ENCODE results near the gene AADACL2. TPM values are rescaled to one million over a fixed set of nuclear protein-coding genes. Genes with fewer than 3 reads are reported as not detected.
"Not testable (repeated sequence)": the region's sequence is repeated elsewhere in the genome, so short reads cannot be mapped to it uniquely, and the experiment has no call there.

AADACL2 gene
- total RNA-seq, 2 donors from 2014 or later, result 0.10 to 1.2 TPM

DNA sequence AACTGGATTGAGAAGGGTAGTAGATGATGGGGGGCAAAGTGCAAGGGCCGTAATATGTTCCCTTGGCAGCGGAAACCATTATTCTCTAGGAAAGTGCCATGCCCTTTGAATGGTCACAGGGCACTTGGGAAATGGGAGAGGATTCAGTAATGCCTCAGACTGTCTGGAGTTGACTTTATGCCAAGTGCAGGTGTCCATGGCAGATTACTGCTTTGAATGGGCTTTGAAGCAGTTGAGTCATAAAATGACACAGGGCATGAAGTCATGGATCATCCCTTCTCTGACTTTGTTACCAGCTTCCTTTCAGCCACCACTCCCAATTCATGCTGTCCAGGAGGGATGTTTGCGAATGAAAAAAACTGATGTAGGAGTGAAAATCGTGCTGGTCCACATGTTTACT lies 20.1 kb downstream of the AADACL2 start:
- DNase-seq (ENCODE audit: low spot score), result no peak
- intact Hi-C loops (cut with DNase I), result no loop called here

GRCh38 chr3:151761581-151761980 lies 27.9 kb downstream of the AADACL2 start:
- intact Hi-C loops (cut with DNase I), result no loop called here
- no peak for DNase-seq (ENCODE audit: low spot score)

- intact Hi-C loops (cut with DNase I); DNase-seq (ENCODE audit: low spot score): not testable (repeated sequence)
Observed at GRCh38 chr3:151764699-151765098, 31.0 kb downstream of the AADACL2 start.

- intact Hi-C loops (cut with DNase I), result no loop called here
- DNase-seq (ENCODE audit: low spot score), result no peak
Observed at GRCh38 chr3:151765685-151766084, 32.0 kb downstream of the AADACL2 start.

- no peak for DNase-seq (ENCODE audit: low spot score)
- intact Hi-C loops (cut with DNase I), result no loop called here
Observed at GRCh38 chr3:151766454-151766853, 32.7 kb downstream of the AADACL2 start.

- no peak for DNase-seq (ENCODE audit: low spot score)
- intact Hi-C loops (cut with DNase I), result no loop called here
Observed at GRCh38 chr3:151768393-151768930, 34.7 kb downstream of the AADACL2 start.

GRCh38 chr3:151769175-151769574 lies 35.4 kb downstream of the AADACL2 start:
- no peak for DNase-seq (ENCODE audit: low spot score)
- intact Hi-C loops (cut with DNase I), result no loop called here

DNA sequence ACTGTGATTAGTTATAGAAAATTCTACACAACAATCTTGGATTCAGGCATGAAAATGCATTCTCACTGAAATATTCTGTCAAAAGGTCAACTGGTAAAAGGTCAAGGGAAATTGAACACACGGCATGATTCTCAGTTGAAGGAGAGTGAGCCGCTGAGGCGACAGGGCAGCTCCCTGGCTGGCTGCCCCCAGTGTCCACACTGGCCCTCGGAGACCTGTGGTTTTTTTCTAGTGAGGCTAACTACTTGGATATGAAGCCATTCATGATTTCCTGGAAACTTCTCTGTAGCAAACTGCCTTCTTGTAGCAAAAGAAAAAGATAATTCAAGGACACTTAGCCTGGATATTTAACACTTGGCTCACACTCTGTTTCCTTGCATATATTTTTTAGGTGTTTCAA lies 37.2 kb downstream of the AADACL2 start:
- intact Hi-C loops (cut with DNase I), result no loop called here
- DNase-seq (ENCODE audit: low spot score), result peak; percentile 87

GRCh38 chr3:151772825-151773480 lies 39.2 kb downstream of the AADACL2 start:
- DNase-seq (ENCODE audit: low spot score), result no peak

GRCh38 chr3:151774235-151774634 lies 40.5 kb downstream of the AADACL2 start:
- intact Hi-C loops (cut with DNase I), result no loop called here
- no peak for DNase-seq (ENCODE audit: low spot score)

More at GRCh38 chr3:151772825-151773480, 39.2 kb downstream of the AADACL2 start:
- intact Hi-C loops (cut with DNase I), result no loop called here

- no peak for DNase-seq (ENCODE audit: low spot score)
- intact Hi-C loops (cut with DNase I), result no loop called here
Observed at GRCh38 chr3:151774910-151775309, 41.2 kb downstream of the AADACL2 start.

- intact Hi-C loops (cut with DNase I), result no loop called here
Observed at GRCh38 chr3:151775314-151776258, 41.9 kb downstream of the AADACL2 start.

DNA sequence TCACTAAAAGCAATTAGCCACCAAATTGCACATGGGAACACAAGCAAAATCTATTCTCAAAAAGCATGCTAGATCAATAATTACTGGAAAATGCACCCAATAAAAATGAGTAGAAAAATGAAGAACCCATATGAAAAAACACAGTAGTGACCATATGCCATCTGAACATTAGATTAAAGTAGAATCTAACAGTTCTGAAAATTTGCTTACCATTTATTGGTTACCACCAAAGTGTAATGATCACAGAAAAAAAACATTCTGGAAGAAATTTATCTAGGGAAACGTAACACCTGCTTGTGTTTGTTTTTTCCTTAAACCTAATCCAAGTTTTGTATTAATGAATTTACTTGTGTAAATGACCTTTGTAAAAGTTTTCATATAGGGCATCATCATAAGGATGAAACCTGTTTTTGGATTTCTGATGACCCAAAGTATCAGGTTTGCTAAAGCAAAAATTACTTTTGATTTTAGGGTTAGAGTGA lies 42.6 kb downstream of the AADACL2 start:
- no peak for DNase-seq (ENCODE audit: low spot score)
- intact Hi-C loops (cut with DNase I), result no loop called here

More at GRCh38 chr3:151775314-151776258, 41.9 kb downstream of the AADACL2 start:
- no peak for DNase-seq (ENCODE audit: low spot score)

GRCh38 chr3:151777880-151778279 lies 44.2 kb downstream of the AADACL2 start:
- intact Hi-C loops (cut with DNase I), result no loop called here
- DNase-seq (ENCODE audit: low spot score), result no peak

- DNase-seq (ENCODE audit: low spot score), result no peak
- intact Hi-C loops (cut with DNase I), result no loop called here
Observed at GRCh38 chr3:151787626-151788025, 53.9 kb downstream of the AADACL2 start.

- intact Hi-C loops (cut with DNase I), result no loop called here
- DNase-seq (ENCODE audit: low spot score), result no peak
Observed at GRCh38 chr3:151788401-151788800, 54.7 kb downstream of the AADACL2 start.

DNA sequence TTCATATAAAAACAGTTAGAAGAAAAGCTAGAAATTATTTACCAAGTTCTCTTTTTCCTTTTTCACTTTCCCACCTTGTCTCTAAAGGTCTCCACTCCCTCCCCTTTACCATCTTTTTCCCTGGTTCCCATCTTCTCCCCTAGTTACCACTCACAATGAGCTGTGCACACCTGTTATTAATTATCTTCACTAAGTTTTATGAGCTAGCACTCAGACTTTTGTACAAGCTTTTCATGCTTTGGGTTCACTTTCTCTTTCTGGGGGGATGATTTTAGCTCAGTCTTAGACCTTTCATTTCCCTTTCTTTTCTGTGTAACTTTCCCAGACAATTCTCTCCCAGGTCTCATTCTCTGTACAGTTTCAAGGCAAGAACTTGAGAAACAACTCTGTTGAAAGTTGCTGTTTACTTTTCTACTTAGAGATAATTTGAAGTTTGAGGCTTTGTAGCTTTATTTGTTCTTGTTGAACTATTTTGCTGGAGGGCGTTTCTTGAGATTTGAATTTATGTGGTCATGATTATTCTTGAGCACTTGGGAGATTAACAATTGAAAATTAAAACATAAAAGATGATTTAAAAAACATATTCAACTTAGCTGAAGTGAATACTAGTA lies 56.2 kb downstream of the AADACL2 start:
- DNase-seq (ENCODE audit: low spot score), result no peak
- intact Hi-C loops (cut with DNase I), result no loop called here

DNA sequence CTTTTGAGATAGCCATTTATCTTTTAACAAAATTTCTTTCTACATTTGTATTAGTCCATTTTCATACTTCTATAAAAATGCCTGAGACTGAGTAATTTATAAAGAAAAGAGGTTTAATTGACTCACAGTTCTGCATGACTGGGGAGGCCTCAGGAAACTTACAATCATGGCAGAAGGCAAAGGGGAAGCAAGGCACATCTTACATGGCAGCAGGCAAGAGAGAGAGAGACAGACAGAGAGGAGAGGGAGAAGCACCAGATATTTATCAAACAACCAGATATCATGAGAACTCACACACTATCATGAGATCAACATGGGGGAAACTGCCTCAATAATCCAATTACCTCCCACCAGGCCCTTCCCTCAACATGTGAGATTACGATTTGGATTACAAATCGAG lies 57.0 kb downstream of the AADACL2 start:
- DNase-seq (ENCODE audit: low spot score); intact Hi-C loops (cut with DNase I): not testable (repeated sequence)

DNA sequence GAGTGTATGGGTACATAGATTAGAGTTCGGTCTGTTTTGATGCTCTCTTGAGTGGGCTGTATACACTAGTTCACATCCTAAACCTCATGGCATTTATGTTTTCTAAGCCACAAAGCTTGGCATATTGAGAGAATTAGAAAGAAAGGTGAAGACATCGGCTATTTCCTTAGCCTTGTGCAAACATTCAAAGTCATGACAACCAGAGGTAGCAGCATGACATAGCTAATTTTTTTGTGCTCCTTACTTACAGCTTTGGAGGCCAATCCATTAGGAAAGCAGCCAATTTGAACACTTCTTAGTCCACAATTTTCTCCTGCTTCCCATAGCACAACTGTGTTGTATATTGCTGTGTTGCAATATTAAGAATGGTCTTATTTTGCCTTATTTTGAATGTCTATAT lies 58.7 kb downstream of the AADACL2 start:
- intact Hi-C loops (cut with DNase I), result no loop called here
- no peak for DNase-seq (ENCODE audit: low spot score)

GRCh38 chr3:151793636-151794035 lies 59.9 kb downstream of the AADACL2 start:
- DNase-seq (ENCODE audit: low spot score), result no peak
- intact Hi-C loops (cut with DNase I), result no loop called here

All from posterior vena cava (tissue), 2 donors.